ENCODE data around the gene SBSN. TPM values are rescaled to one million over a fixed set of nuclear protein-coding genes. Genes with fewer than 3 reads are reported as not detected.
"Not testable (repeated sequence)": the region's sequence is repeated elsewhere in the genome, so short reads cannot be mapped to it uniquely, and the experiment has no call there.

Gene SBSN
- total RNA-seq, 4 donors from 2014 or later, result 0.37 TPM; not detected in 3

- intact Hi-C loops (cut with DNase I; ENCODE audit: low total_unique reads), result no loop called here
- DNase-seq, result no peak
These were observed 43.7 kb downstream of the SBSN start for GRCh38 chr19:35484252-35485036.

GRCh38 chr19:35483089-35483488, 45.0 kb downstream of the SBSN start:
- Histone ChIP-seq H3K4me3 (no peak overlapping the region), H3K27ac (no peak overlapping the region), H3K27me3 (no peaks in the 10 kb centered on the region), H3K36me3 (no peaks in the 10 kb centered on the region), H3K4me1 (no peaks in the 10 kb centered on the region), H3K9me3 (no peaks in the 10 kb centered on the region)
- no peak for DNase-seq
- no peak for TF ChIP-seq CTCF (IDR thresholded peaks at IDR 0.05)
- TF ChIP-seq POLR2A (IDR thresholded peaks at IDR 0.05), result no peak
- intact Hi-C loops (cut with DNase I; ENCODE audit: low total_unique reads), result no loop called here

More at GRCh38 chr19:35484252-35485036, 43.7 kb downstream of the SBSN start:
- Histone ChIP-seq H3K9me3 (no peaks in the 10 kb centered on the region), H3K27ac (no peak overlapping the region), H3K4me1 (no peaks in the 10 kb centered on the region), H3K36me3 (no peaks in the 10 kb centered on the region), H3K27me3 (no peaks in the 10 kb centered on the region), H3K4me3 (no peak overlapping the region)
- TF ChIP-seq POLR2A (IDR thresholded peaks at IDR 0.05) (no peak), CTCF (IDR thresholded peaks at IDR 0.05) (no peak)

- Histone ChIP-seq H3K9me3 (no peaks in the 10 kb centered on the region), H3K4me3 (no peak overlapping the region), H3K27ac (no peak overlapping the region), H3K4me1 (no peaks in the 10 kb centered on the region), H3K27me3 (no peaks in the 10 kb centered on the region), H3K36me3 (no peaks in the 10 kb centered on the region)
- no peak for DNase-seq
- no peak for TF ChIP-seq CTCF (IDR thresholded peaks at IDR 0.05)
- TF ChIP-seq POLR2A (IDR thresholded peaks at IDR 0.05), result no peak
- intact Hi-C loops (cut with DNase I; ENCODE audit: low total_unique reads), result no loop called here
These were observed 49.1 kb downstream of the SBSN start for GRCh38 chr19:35478794-35479677.

- TF ChIP-seq POLR2A (IDR thresholded peaks at IDR 0.05) (no peak), CTCF (IDR thresholded peaks at IDR 0.05) (no peak)
- no peak for DNase-seq
- Histone ChIP-seq H3K4me3 (no peak overlapping the region), H3K9me3 (no peaks in the 10 kb centered on the region), H3K27me3 (no peaks in the 10 kb centered on the region), H3K27ac (no peak overlapping the region), H3K36me3 (no peaks in the 10 kb centered on the region), H3K4me1 (no peaks in the 10 kb centered on the region)
- intact Hi-C loops (cut with DNase I; ENCODE audit: low total_unique reads), result no loop called here
These were observed 52.0 kb downstream of the SBSN start for GRCh38 chr19:35476149-35476548.

GRCh38 chr19:35474594-35474993, 53.5 kb downstream of the SBSN start:
- H3K4me1 ChIP-seq; H3K9me3 ChIP-seq; DNase-seq; H3K27me3 ChIP-seq; H3K27ac ChIP-seq; intact Hi-C loops (cut with DNase I; ENCODE audit: low total_unique reads); H3K4me3 ChIP-seq; H3K36me3 ChIP-seq: not testable (repeated sequence)
